GM23338 (cell line): ENCODE results near the gene CD79A.

ENCODE experiments used
- CREB1 ChIP-seq: fragments of 250-450 bp; sonication (Bioruptor Pico); IDR thresholded peaks from 2 replicates; pipeline ENCODE4 v1.5.0; 2020; ENCODE audit warnings: low read depth, mild to moderate bottlenecking, moderate library complexity
- JUNB ChIP-seq: IDR thresholded peaks from one replicate; pipeline ENCODE4 v1.6.1; 2016; ENCODE audit warnings: antibody characterized with exemption; ENCODE audit not compliant: unreplicated experiment
- POLR2AphosphoS5 ChIP-seq: IDR thresholded peaks from 2 replicates; pipeline ENCODE4 v1.6.1; 2016; ENCODE audit warnings: antibody characterized with exemption, low read depth
- REST ChIP-seq: IDR thresholded peaks from one replicate; pipeline ENCODE4 v1.6.1; 2018; ENCODE audit warnings: antibody characterized with exemption; ENCODE audit not compliant: unreplicated experiment
- TF ChIP-seq, protein P1 (sequence below), 2 experiments: fragments of 200-600 bp in 1 of 2; sonication (generic) in 1 of 2; conservative IDR thresholded peaks; 2 replicates each; pipeline versions ENCODE4 v1.5.1 to v1.6.1; 2016 to 2017; ENCODE audit warnings: antibody characterized with exemption in 2 of 2, low read depth in 2 of 2, mild to moderate bottlenecking in 2 of 2, moderate library complexity in 1 of 2

GRCh38 chr19:41845051-41845590 lies 32.0 kb upstream of the CD79A start:
- TF ChIP-seq JUNB: no peak
- TF ChIP-seq, protein P1, sequence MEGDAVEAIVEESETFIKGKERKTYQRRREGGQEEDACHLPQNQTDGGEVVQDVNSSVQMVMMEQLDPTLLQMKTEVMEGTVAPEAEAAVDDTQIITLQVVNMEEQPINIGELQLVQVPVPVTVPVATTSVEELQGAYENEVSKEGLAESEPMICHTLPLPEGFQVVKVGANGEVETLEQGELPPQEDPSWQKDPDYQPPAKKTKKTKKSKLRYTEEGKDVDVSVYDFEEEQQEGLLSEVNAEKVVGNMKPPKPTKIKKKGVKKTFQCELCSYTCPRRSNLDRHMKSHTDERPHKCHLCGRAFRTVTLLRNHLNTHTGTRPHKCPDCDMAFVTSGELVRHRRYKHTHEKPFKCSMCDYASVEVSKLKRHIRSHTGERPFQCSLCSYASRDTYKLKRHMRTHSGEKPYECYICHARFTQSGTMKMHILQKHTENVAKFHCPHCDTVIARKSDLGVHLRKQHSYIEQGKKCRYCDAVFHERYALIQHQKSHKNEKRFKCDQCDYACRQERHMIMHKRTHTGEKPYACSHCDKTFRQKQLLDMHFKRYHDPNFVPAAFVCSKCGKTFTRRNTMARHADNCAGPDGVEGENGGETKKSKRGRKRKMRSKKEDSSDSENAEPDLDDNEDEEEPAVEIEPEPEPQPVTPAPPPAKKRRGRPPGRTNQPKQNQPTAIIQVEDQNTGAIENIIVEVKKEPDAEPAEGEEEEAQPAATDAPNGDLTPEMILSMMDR (conservative IDR thresholded peaks at IDR 0.05; ENCODE audit: low read depth in 2 of 2): no peak
- no peak for TF ChIP-seq CREB1
- no peak for TF ChIP-seq REST
- no peak for TF ChIP-seq POLR2AphosphoS5
